ENCODE measurements around the gene MZT2B.
"Not testable (repeated sequence)": the region's sequence is repeated elsewhere in the genome, so short reads cannot be mapped to it uniquely, and the experiment has no call there.

Gene MZT2B

GRCh38 chr2:130185436-130185835 lies 3.4 kb downstream of the MZT2B start:
- no peak overlapping the region for H3K4me3 ChIP-seq (ENCODE audit: low read length)
- DNase-seq (ENCODE audit: low read depth) = no peak
- no peak for TF ChIP-seq CTCF (conservative IDR thresholded peaks at IDR 0.05; ENCODE audit: low read length)

- no peak for TF ChIP-seq CTCF (conservative IDR thresholded peaks at IDR 0.05; ENCODE audit: low read length)
- DNase-seq (ENCODE audit: low read depth) = no peak
- H3K4me3 ChIP-seq (ENCODE audit: low read length) = no peak overlapping the region
Observed at GRCh38 chr2:130185896-130186295, 3.8 kb downstream of the MZT2B start.

- TF ChIP-seq CTCF (conservative IDR thresholded peaks at IDR 0.05; ENCODE audit: low read length) = no peak
- DNase-seq (ENCODE audit: low read depth) = no peak
Observed at GRCh38 chr2:130186391-130186790, 4.3 kb downstream of the MZT2B start.

DNA sequence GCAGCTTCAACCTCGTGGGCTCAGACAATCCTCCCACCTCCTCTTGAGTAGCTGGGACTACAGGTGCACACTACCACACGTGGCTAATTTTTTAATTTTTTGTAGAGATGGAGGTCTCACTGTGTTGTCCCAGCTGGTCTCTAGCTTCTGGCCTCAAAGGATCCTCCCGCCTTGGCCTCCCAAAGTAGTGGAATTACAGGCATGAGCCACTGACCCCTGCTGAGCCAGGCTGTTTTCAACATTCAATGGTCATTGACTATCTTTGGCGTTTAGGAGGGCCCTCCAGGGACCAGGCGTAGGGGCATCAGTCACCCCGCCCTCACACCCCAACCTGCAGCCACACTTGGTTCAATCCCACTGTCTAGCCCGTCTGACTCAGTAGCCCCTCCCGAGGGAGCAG lies 5.2 kb downstream of the MZT2B start:
- no peak for TF ChIP-seq CTCF (conservative IDR thresholded peaks at IDR 0.05; ENCODE audit: low read length)
- DNase-seq (ENCODE audit: low read depth) = no peak
- no peak overlapping the region for H3K4me3 ChIP-seq (ENCODE audit: low read length)

More at GRCh38 chr2:130186391-130186790, 4.3 kb downstream of the MZT2B start:
- no peak overlapping the region for H3K4me3 ChIP-seq (ENCODE audit: low read length)

DNA sequence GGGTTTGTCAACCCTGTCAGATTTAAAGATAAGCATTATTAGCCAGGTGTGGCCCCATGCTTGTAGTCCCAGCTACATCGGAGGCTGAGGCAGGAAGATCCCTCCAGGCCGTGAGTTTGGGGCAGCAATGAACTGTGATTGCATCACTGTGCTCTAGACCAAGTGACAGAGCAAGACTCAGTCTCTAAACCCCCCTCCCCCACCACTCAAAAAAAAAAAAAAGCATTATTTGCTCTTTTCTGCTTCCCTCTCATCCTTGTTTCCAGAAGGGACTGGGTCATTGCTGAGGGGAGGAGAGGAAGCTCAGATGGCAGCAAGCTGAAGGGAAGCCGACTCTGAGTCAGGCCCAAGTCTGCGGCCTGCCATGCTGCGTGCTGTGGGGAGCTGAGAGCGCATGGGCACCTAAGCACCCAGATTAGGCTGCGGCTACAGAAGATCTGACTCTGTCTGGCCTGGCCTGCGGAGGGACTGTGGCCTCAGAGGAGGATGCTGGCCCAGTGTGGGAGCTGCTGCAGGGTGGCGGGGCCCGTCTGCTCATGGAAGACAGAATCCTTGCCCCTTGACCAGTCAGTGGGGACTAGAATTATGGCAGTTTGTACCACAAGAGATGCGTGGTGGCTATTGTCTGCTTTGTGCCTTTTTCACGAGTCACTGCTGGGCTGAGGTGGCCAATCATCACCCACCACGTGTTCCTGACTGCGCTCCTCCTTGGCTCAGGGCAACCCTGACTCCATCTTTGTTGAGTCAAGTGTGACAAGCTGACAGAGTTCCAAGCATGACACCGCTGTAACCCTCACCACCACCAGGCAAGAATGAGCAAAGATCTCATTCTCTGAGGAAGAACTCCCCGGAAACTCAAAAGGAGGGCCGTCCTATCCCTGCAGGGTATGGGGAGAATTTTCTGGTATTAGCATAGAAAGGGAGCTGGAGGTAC lies 6.1 kb downstream of the MZT2B start:
- DNase-seq (ENCODE audit: low read depth); H3K4me3 ChIP-seq (ENCODE audit: low read length): not testable (repeated sequence)

- H3K4me3 ChIP-seq (ENCODE audit: low read length); DNase-seq (ENCODE audit: low read depth): not testable (repeated sequence)
Observed at GRCh38 chr2:130188958-130189357, 6.9 kb downstream of the MZT2B start.

GRCh38 chr2:130190237-130190636 lies 8.2 kb downstream of the MZT2B start:
- no peak for TF ChIP-seq CTCF (conservative IDR thresholded peaks at IDR 0.05; ENCODE audit: low read length)
- DNase-seq (ENCODE audit: low read depth) = no peak
- no peak overlapping the region for H3K4me3 ChIP-seq (ENCODE audit: low read length)

GRCh38 chr2:130191319-130191718 lies 9.3 kb downstream of the MZT2B start:
- not testable (repeated sequence) for DNase-seq (ENCODE audit: low read depth); H3K4me3 ChIP-seq (ENCODE audit: low read length)

GRCh38 chr2:130192451-130192850 lies 10.4 kb downstream of the MZT2B start:
- not testable (repeated sequence) for H3K4me3 ChIP-seq (ENCODE audit: low read length); DNase-seq (ENCODE audit: low read depth)

GRCh38 chr2:130193824-130194223 lies 11.8 kb downstream of the MZT2B start:
- not testable (repeated sequence) for H3K4me3 ChIP-seq (ENCODE audit: low read length); DNase-seq (ENCODE audit: low read depth)

DNA sequence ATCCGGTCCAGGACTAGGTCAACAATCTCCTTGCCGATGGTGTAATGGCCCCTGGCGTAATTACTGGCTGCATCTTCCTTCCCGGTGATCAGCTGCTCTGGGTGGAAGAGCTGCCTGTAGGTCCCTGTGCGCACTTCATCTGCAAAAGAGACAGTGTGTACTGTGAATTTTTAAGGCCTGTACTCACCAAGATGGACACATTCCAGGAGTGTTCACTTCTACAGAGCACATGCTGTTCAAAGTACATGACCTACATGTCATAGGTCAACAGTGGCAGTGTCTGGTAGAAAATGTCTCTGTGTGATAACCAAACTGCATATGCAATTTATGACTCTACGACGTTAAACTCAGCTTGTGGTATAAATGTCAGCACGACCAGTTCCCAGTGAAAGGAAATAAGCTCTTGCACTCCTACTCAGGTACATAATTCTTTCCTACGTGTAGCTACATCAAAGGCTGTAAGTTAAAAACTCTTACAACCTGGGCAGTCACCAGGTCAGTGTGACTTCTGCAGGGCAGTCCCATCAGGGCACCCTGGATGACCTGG lies 13.1 kb downstream of the MZT2B start:
- not testable (repeated sequence) for H3K4me3 ChIP-seq (ENCODE audit: low read length); DNase-seq (ENCODE audit: low read depth)

GRCh38 chr2:130196052-130196451 lies 14.0 kb downstream of the MZT2B start:
- DNase-seq (ENCODE audit: low read depth); H3K4me3 ChIP-seq (ENCODE audit: low read length): not testable (repeated sequence)

All from AG10803 (cell line).